22Rv1 (cell line): Measurements from ENCODE around the gene GRIA2.

ENCODE experiments used
- CTCF ChIP-seq: fragments of 450-650 bp; IDR thresholded peaks from 2 replicates; pipeline ENCODE4 v1.5.1; 2017; ENCODE audit warnings: mild to moderate bottlenecking
- ZFX ChIP-seq: fragments of 450-650 bp; IDR thresholded peaks from 2 replicates; pipeline ENCODE4 v1.6.1; 2017; ENCODE audit warnings: antibody characterized with exemption, borderline replicate concordance

- TF ChIP-seq CTCF (no peak), ZFX (no peak)
These were observed 11.0 kb downstream of the GRIA2 start for GRCh38 chr4:157231525-157231924.
